ENCODE results near the gene MMP8. TPM values are rescaled to one million over a fixed set of nuclear protein-coding genes. Genes with fewer than 3 reads are reported as not detected.

The MMP8 gene
- polyA plus RNA-seq, 1 donor, result 0.10 TPM

- DNase-seq, result no peak
These were observed 5.0 kb downstream of the MMP8 start for GRCh38 chr11:102719620-102720277.

GRCh38 chr11:102717280-102717679 lies 7.5 kb downstream of the MMP8 start:
- DNase-seq, result no peak

- DNase-seq, result no peak
These were observed 8.2 kb downstream of the MMP8 start for GRCh38 chr11:102716527-102716926.

GRCh38 chr11:102712137-102712536 lies 12.6 kb downstream of the MMP8 start:
- DNase-seq, result no peak

GRCh38 chr11:102709201-102709945 lies 15.4 kb downstream of the MMP8 start:
- DNase-seq, result no peak

GRCh38 chr11:102708654-102709053 lies 16.1 kb downstream of the MMP8 start:
- DNase-seq, result no peak

GRCh38 chr11:102705626-102706025 lies 19.1 kb downstream of the MMP8 start, which contains the start of gene MMP27:
Gene MMP27, minus strand, starts transcription at chr11:102705769. Its CDS starts 55 bp downstream, at chr11:102705714.
- DNase-seq, result no peak

- no peak for DNase-seq
These were observed 19.9 kb downstream of the MMP8 start for GRCh38 chr11:102704841-102705240.

GRCh38 chr11:102703826-102704493 lies 20.8 kb downstream of the MMP8 start:
- DNase-seq, result no peak

GRCh38 chr11:102695201-102695600 lies 29.6 kb downstream of the MMP8 start:
- DNase-seq, result no peak

GRCh38 chr11:102685754-102686153 lies 39.0 kb downstream of the MMP8 start:
- DNase-seq, result no peak

- peak; percentile 23 for DNase-seq
These were observed 39.4 kb downstream of the MMP8 start for GRCh38 chr11:102685338-102685737.

GRCh38 chr11:102683277-102683676 lies 41.5 kb downstream of the MMP8 start:
- DNase-seq, result no peak

- DNase-seq, result peak; percentile 45
These were observed 43.8 kb downstream of the MMP8 start for GRCh38 chr11:102680945-102681344.

- no peak for DNase-seq
These were observed 46.7 kb downstream of the MMP8 start for GRCh38 chr11:102678022-102678421.

GRCh38 chr11:102676084-102676483 lies 48.7 kb downstream of the MMP8 start:
- no peak for DNase-seq

- no peak for DNase-seq
These were observed 55.1 kb downstream of the MMP8 start for GRCh38 chr11:102669664-102670063.

- DNase-seq, result no peak
These were observed 58.3 kb downstream of the MMP8 start for GRCh38 chr11:102666331-102666957.

GRCh38 chr11:102664001-102664752 lies 60.6 kb downstream of the MMP8 start:
- DNase-seq, result no peak

- no peak for DNase-seq
These were observed 62.1 kb downstream of the MMP8 start for GRCh38 chr11:102662607-102663006.

Data from hindlimb muscle (tissue), 1 donor.